GM12878 (cell line): ENCODE results near the gene CEP170B. TPM values are rescaled to one million over a fixed set of nuclear protein-coding genes. Genes with fewer than 3 reads are reported as not detected.

ENCODE experiments used
- BCL11A ChIP-seq: IDR thresholded peaks from 2 replicates; pipeline ENCODE4 v1.6.1; 2011; ENCODE audit warnings: low read depth, low read length
- ESRRA ChIP-seq: IDR thresholded peaks from 2 replicates; pipeline ENCODE4 v1.6.1; 2012; ENCODE audit warnings: mild to moderate bottlenecking, low read length, improper control_type of control experiment
- polyA plus RNA-seq, 11 experiments: library from polyadenylated mRNA; depleted of rRNA in 4 of 11; unstranded in 6 of 11; stranded (reverse) in 5 of 11; fragments of >200 nt; fragmentation: Nextera tagmentation in 4 of 11; fragmentation: Illumina TruSeq in 1 of 11; extraction: Ambion mirVana in 4 of 11; extraction: Trizol in 1 of 11; gene quantifications; 1 replicate in 1 of 11; 2 replicates in 10 of 11; pipeline versions ENCODE4 v1.2.1 to v1.2.3, GENCODE V29; 2011 to 2016; ENCODE audit warnings: inconsistent platforms in 2 of 11, missing spikeins in 2 of 11, low read depth in 1 of 11
- total RNA-seq, 4 experiments: library from RNA; depleted of rRNA in 3 of 4; stranded (reverse); fragments of >200 nt in 3 of 4; fragmentation: Illumina TruSeq in 1 of 4; extraction: Trizol in 1 of 4; gene quantifications; 2 replicates each; pipeline versions ENCODE4 v1.2.1 to v1.2.3, GENCODE V29; 2013 to 2021
- TF ChIP-seq, protein P1 (sequence below): IDR thresholded peaks from 2 replicates; pipeline ENCODE4 v1.6.1; 2011; ENCODE audit warnings: borderline replicate concordance, low read depth, mild to moderate bottlenecking, moderate library complexity, low read length; ENCODE audit not compliant: insufficient read depth, poor library complexity, severe bottlenecking
- TF ChIP-seq, protein P2 (sequence below): fragments of 450-650 bp; formaldehyde crosslinking; IDR thresholded peaks from 2 replicates; pipeline ENCODE4 v1.4.0; 2022; ENCODE audit warnings: mild to moderate bottlenecking, moderate library complexity
- TF ChIP-seq, protein P3 (sequence below): IDR thresholded peaks from 2 replicates; pipeline ENCODE4 v1.6.1; 2011; ENCODE audit warnings: low read depth, low read length, improper control_type of control experiment, borderline replicate concordance
- TF ChIP-seq, protein P4 (sequence below): fragments of 450-650 bp; IDR thresholded peaks from 2 replicates; pipeline ENCODE4 v1.6.1; 2017; ENCODE audit warnings: mild to moderate bottlenecking, moderate library complexity

The CEP170B gene
- total and polyA plus RNA-seq, 10 of the 15 experiments (the other 5 are each of a cell fraction or from before 2014, with no cell fraction given), result 0.01 to 0.44 (median 0.05) TPM; not detected in 4

DNA sequence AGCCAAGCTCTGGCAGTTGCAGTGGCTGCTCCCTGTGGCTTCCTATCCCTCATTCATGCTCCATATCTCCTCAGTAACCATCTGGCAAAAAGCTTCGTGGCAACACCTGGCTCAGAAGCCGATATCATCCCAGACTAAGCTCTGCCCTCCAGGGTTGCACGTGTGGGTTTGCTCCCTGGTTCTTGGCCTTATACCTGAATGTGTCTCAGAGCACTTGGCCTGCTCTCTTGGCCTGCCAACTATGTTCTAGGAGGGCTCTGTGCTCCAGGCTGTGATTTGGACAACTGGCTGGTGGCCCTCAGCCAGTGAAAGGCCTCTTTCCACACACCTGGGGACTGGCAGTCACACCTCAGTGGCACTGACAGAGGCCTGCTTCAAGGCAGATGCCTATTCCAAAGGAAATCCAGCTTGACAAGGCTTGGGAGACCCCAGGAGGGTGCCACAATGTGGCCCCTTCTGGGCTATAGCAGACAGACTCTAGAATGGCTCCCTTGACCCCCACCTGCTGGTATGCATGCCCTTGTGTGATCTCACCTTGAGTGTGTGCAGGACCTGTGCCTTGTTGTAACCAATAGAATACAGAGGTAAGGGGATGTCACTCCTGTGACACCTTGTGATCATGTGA is 70.1 kb downstream of the CEP170B start (continued):
- TF ChIP-seq, protein P1, sequence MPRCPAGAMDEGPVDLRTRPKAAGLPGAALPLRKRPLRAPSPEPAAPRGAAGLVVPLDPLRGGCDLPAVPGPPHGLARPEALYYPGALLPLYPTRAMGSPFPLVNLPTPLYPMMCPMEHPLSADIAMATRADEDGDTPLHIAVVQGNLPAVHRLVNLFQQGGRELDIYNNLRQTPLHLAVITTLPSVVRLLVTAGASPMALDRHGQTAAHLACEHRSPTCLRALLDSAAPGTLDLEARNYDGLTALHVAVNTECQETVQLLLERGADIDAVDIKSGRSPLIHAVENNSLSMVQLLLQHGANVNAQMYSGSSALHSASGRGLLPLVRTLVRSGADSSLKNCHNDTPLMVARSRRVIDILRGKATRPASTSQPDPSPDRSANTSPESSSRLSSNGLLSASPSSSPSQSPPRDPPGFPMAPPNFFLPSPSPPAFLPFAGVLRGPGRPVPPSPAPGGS, result no peak
- TF ChIP-seq, protein P2, sequence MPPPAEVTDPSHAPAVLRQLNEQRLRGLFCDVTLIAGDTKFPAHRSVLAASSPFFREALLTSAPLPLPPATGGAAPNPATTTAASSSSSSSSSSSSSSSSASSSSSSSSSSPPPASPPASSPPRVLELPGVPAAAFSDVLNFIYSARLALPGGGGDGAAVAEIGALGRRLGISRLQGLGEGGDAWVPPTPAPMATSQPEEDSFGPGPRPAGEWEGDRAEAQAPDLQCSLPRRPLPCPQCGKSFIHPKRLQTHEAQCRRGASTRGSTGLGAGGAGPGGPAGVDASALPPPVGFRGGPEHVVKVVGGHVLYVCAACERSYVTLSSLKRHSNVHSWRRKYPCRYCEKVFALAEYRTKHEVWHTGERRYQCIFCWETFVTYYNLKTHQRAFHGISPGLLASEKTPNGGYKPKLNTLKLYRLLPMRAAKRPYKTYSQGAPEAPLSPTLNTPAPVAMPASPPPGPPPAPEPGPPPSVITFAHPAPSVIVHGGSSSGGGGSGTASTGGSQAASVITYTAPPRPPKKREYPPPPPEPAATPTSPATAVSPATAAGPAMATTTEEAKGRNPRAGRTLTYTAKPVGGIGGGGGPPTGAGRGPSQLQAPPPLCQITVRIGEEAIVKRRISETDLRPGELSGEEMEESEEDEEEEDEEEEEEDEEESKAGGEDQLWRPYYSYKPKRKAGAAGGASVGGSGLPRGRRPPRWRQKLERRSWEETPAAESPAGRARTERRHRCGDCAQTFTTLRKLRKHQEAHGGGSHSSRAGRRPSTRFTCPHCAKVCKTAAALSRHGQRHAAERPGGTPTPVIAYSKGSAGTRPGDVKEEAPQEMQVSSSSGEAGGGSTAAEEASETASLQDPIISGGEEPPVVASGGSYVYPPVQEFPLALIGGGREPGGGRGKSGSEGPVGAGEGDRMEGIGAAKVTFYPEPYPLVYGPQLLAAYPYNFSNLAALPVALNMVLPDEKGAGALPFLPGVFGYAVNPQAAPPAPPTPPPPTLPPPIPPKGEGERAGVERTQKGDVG (CRISPR knock-in tag), result no peak
- no peak for TF ChIP-seq ESRRA
- TF ChIP-seq, protein P3, sequence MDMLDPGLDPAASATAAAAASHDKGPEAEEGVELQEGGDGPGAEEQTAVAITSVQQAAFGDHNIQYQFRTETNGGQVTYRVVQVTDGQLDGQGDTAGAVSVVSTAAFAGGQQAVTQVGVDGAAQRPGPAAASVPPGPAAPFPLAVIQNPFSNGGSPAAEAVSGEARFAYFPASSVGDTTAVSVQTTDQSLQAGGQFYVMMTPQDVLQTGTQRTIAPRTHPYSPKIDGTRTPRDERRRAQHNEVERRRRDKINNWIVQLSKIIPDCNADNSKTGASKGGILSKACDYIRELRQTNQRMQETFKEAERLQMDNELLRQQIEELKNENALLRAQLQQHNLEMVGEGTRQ, result no peak
- TF ChIP-seq, protein P4, sequence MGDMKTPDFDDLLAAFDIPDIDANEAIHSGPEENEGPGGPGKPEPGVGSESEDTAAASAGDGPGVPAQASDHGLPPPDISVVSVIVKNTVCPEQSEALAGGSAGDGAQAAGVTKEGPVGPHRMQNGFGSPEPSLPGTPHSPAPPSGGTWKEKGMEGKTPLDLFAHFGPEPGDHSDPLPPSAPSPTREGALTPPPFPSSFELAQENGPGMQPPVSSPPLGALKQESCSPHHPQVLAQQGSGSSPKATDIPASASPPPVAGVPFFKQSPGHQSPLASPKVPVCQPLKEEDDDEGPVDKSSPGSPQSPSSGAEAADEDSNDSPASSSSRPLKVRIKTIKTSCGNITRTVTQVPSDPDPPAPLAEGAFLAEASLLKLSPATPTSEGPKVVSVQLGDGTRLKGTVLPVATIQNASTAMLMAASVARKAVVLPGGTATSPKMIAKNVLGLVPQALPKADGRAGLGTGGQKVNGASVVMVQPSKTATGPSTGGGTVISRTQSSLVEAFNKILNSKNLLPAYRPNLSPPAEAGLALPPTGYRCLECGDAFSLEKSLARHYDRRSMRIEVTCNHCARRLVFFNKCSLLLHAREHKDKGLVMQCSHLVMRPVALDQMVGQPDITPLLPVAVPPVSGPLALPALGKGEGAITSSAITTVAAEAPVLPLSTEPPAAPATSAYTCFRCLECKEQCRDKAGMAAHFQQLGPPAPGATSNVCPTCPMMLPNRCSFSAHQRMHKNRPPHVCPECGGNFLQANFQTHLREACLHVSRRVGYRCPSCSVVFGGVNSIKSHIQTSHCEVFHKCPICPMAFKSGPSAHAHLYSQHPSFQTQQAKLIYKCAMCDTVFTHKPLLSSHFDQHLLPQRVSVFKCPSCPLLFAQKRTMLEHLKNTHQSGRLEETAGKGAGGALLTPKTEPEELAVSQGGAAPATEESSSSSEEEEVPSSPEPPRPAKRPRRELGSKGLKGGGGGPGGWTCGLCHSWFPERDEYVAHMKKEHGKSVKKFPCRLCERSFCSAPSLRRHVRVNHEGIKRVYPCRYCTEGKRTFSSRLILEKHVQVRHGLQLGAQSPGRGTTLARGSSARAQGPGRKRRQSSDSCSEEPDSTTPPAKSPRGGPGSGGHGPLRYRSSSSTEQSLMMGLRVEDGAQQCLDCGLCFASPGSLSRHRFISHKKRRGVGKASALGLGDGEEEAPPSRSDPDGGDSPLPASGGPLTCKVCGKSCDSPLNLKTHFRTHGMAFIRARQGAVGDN, result no peak
- TF ChIP-seq BCL11A, result no peak
- TF ChIP-seq, all 136 proteins: peak for 0
